CD14-positive monocyte (primary cell): ENCODE data around the gene RAB44. TPM values are rescaled to one million over a fixed set of nuclear protein-coding genes. Genes with fewer than 3 reads are reported as not detected.

Experiments used
- DNase-seq, 3 donors: peaks; one replicate each; pipeline ENCODE4 v3.0.0-alpha.2; 2011 to 2022
- H2AFZ ChIP-seq: 2 replicates; pipeline ENCODE4 v1.6.0; 2012; ENCODE audit warnings: mild to moderate bottlenecking, low read depth, low read length, inconsistent platforms; ENCODE audit not compliant: insufficient read depth, poor library complexity, severe bottlenecking
- H3K27ac ChIP-seq, 2 donors: 1 replicate in 1 of 2; 2 replicates in 1 of 2; pipeline ENCODE4 v1.5.1; 2012 to 2013; ENCODE audit warnings: low read length in 2 of 2, control low read depth in 1 of 2, inconsistent platforms in 1 of 2, low read depth in 1 of 2, mild to moderate bottlenecking in 1 of 2
- H3K27me3 ChIP-seq, 2 donors: one replicate each; pipeline versions ENCODE4 v1.6.0 to v1.6.1; 2011 to 2013; ENCODE audit warnings: low read length in 2 of 2; ENCODE audit not compliant: control insufficient read depth in 2 of 2, insufficient read depth in 2 of 2
- H3K36me3 ChIP-seq, 2 donors: replicated peaks in 1 of 2; 1 replicate in 1 of 2; 2 replicates in 1 of 2; pipeline versions ENCODE4 v1.5.1 to v1.6.1; 2012 to 2013; ENCODE audit warnings: low read length in 2 of 2, control low read depth in 1 of 2, inconsistent platforms in 1 of 2, mild to moderate bottlenecking in 1 of 2; ENCODE audit not compliant: insufficient read depth in 2 of 2, control insufficient read depth in 1 of 2
- H3K4me1 ChIP-seq, 2 donors: 1 replicate in 1 of 2; 2 replicates in 1 of 2; pipeline versions ENCODE4 v1.5.1 to v1.6.1; 2012 to 2013; ENCODE audit warnings: low read length in 2 of 2, control low read depth in 1 of 2, inconsistent platforms in 1 of 2, mild to moderate bottlenecking in 1 of 2, moderate library complexity in 1 of 2; ENCODE audit not compliant: insufficient read depth in 2 of 2, control insufficient read depth in 1 of 2
- H3K4me2 ChIP-seq: replicated peaks from 2 replicates; pipeline ENCODE3; 2012; ENCODE audit warnings: low read length, moderate library complexity, mild to moderate bottlenecking; ENCODE audit not compliant: poor library complexity, severe bottlenecking; ENCODE audit errors: extremely low read depth
- H3K4me3 ChIP-seq, 3 experiments: fragments of 200-600 bp in 1 of 3; sonication (generic) in 1 of 3; replicated peaks in 1 of 3; 1 replicate in 2 of 3; 2 replicates in 1 of 3; pipeline ENCODE4 v1.5.1; 2011 to 2013; ENCODE audit warnings: low read length in 3 of 3, mild to moderate bottlenecking in 3 of 3, control low read depth in 2 of 3, low read depth in 2 of 3, inconsistent platforms in 1 of 3, moderate library complexity in 1 of 3
- H3K79me2 ChIP-seq: 2 replicates; pipeline ENCODE4 v1.6.0; 2012; ENCODE audit warnings: mild to moderate bottlenecking, control low read depth, inconsistent platforms, low read length, moderate library complexity; ENCODE audit not compliant: insufficient read depth
- H3K9ac ChIP-seq: 2 replicates; pipeline ENCODE4 v1.6.0; 2017; ENCODE audit warnings: low read length, mild to moderate bottlenecking; ENCODE audit not compliant: insufficient read depth, poor library complexity, severe bottlenecking
- H3K9me3 ChIP-seq, 2 donors: replicated peaks in 1 of 2; 1 replicate in 1 of 2; 2 replicates in 1 of 2; pipeline versions ENCODE4 v1.5.1 to v1.6.1; 2012 to 2013; ENCODE audit warnings: low read length in 2 of 2, control low read depth in 1 of 2; ENCODE audit not compliant: control insufficient read depth in 1 of 2, insufficient read depth in 1 of 2
- H4K20me1 ChIP-seq: 2 replicates; pipeline ENCODE4 v1.6.0; 2012; ENCODE audit warnings: mild to moderate bottlenecking, low read length, control low read depth, moderate library complexity; ENCODE audit not compliant: insufficient read depth
- H3K27ac Mint-ChIP-seq, 7 donors: one replicate each; pipeline ENCODE4 v1.8.0; 2020; ENCODE audit warnings: mild to moderate bottlenecking in 7 of 7, mixed read lengths in 7 of 7, moderate library complexity in 6 of 7, inconsistent platforms in 2 of 7
- H3K27me3 Mint-ChIP-seq, 3 donors: one replicate each; pipeline ENCODE4 v1.8.0; 2021 to 2022; ENCODE audit warnings: low read depth in 3 of 3, mild to moderate bottlenecking in 3 of 3, mixed read lengths in 3 of 3, moderate library complexity in 3 of 3, inconsistent platforms in 1 of 3
- H3K36me3 Mint-ChIP-seq, 2 donors: one replicate each; pipeline ENCODE4 v1.8.0; 2020; ENCODE audit warnings: mixed read lengths in 2 of 2, inconsistent platforms in 1 of 2, mild to moderate bottlenecking in 1 of 2
- H3K4me1 Mint-ChIP-seq: one replicate; pipeline ENCODE4 v1.8.0; 2020; ENCODE audit warnings: mild to moderate bottlenecking, mixed read lengths
- H3K4me3 Mint-ChIP-seq, 2 donors: one replicate each; pipeline ENCODE4 v1.8.0; 2020; ENCODE audit warnings: mild to moderate bottlenecking in 2 of 2, mixed read lengths in 2 of 2, moderate library complexity in 1 of 2
- H3K9me3 Mint-ChIP-seq, 7 donors: one replicate each; pipeline ENCODE4 v1.8.0; 2020 to 2022; ENCODE audit warnings: mixed read lengths in 7 of 7, mild to moderate bottlenecking in 6 of 7, moderate library complexity in 6 of 7, inconsistent platforms in 2 of 7
- WGBS: methylation state at CpG from one replicate; pipeline ENCODE4 v1.1.5; 2013; ENCODE audit warnings: missing lambda C conversion rate; ENCODE audit not compliant: insufficient coverage; 5-methylcytosine and 5-hydroxymethylcytosine counted together
- intact Hi-C, 2 donors: fragments of 100-400 bp; cut with micrococcal nuclease; formaldehyde crosslinking; loops; one replicate each; pipeline versions ENCODE4 v1.15.0 to v1.15.1; 2023
- polyA plus RNA-seq, 3 donors: library from polyadenylated mRNA; depleted of rRNA in 1 of 3; unstranded in 2 of 3; stranded (reverse) in 1 of 3; fragments of 300-500 nt in 2 of 3; fragments of >200 nt in 1 of 3; fragmentation: Illumina TruSeq in 2 of 3; gene quantifications; 1 replicate in 2 of 3; 2 replicates in 1 of 3; pipeline ENCODE4 v1.2.3, GENCODE V29; 2012 to 2021
- TF ChIP-seq, protein P1 (sequence below): fragments of 200-600 bp; IDR thresholded peaks from one replicate; pipeline ENCODE4 v1.8.0; 2022; ENCODE audit warnings: antibody characterized with exemption, mild to moderate bottlenecking

The RAB44 gene
- polyA plus RNA-seq, 3 donors: 1.5 to 18.0 (median 1.9) TPM

DNA sequence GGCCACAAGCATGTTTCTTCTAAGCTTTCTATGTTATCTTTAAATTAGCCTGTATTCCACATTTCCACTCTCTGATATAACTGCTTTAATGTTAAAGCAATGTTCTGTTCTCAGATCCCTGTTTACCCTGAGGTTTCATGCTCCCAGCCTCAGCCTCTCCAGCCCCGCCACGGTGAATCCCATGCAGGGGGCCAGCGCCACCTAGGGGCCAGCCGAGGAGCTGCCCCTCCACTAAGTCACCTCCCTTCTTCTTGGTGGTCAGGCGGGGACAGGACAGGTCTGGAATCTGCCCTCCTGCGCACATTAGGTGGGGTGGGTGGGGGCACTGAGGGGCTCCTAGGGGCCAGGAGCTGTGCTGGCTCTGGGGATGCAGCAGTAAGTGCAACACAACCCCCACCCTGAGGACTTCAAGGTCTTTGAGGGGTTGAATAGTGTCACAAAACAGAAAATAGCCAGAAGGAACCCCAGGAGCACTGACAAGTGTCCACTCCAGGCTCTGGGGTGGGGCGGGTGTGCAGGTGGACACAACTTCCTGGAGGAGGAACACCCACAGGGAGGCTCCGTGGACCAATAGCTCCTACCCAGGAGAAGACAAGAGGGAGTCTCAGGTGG, 61.6 kb downstream of the RAB44 start:
- TF ChIP-seq, protein P1, sequence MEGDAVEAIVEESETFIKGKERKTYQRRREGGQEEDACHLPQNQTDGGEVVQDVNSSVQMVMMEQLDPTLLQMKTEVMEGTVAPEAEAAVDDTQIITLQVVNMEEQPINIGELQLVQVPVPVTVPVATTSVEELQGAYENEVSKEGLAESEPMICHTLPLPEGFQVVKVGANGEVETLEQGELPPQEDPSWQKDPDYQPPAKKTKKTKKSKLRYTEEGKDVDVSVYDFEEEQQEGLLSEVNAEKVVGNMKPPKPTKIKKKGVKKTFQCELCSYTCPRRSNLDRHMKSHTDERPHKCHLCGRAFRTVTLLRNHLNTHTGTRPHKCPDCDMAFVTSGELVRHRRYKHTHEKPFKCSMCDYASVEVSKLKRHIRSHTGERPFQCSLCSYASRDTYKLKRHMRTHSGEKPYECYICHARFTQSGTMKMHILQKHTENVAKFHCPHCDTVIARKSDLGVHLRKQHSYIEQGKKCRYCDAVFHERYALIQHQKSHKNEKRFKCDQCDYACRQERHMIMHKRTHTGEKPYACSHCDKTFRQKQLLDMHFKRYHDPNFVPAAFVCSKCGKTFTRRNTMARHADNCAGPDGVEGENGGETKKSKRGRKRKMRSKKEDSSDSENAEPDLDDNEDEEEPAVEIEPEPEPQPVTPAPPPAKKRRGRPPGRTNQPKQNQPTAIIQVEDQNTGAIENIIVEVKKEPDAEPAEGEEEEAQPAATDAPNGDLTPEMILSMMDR: peak; percentile 97
- Histone ChIP-seq H3K4me2 (no peak overlapping the region), H3K27me3 (no peaks in the 10 kb centered on the region), H3K4me1 (peaks cover 42 to 44% of the 10 kb centered on the region in 2 donors), H3K36me3 (no peaks in the 10 kb centered on the region), H3K27ac (no peak overlapping the region), H3K9me3 (no peaks in the 10 kb centered on the region), H3K4me3 (no peak overlapping the region), H2AFZ (no peak overlapping the region), H3K79me2 (no peaks in the 10 kb centered on the region), H4K20me1 (no peaks in the 10 kb centered on the region), H3K9ac (no peak overlapping the region)
- peaks cover 0 to 9% (median 2%) of the 10 kb centered on the region in 3 donors for H3K27me3 Mint-ChIP-seq
- no peak overlapping the region for H3K4me3 Mint-ChIP-seq
- H3K9me3 Mint-ChIP-seq: peaks cover 0 to 1% (median 0%) of the 10 kb centered on the region in 7 donors
- DNase-seq: peak; percentile 78 to 82 (median 78)
- peak overlapping the region in 5 of 7 donors; percentile 39 to 84 (median 79) for H3K27ac Mint-ChIP-seq
- H3K4me1 Mint-ChIP-seq: peaks cover 49% of the 10 kb centered on the region
- intact Hi-C loops: loop anchor here (2.0 to 5.0 kb wide), 3 partner anchors 77 to 144 kb away; no protein-coding TSS in a partner anchor
- H3K36me3 Mint-ChIP-seq: peaks cover 4 to 8% of the 10 kb centered on the region in 2 donors
- WGBS: 17% methylated on average over 4 of the region's 8 CpGs

DNA sequence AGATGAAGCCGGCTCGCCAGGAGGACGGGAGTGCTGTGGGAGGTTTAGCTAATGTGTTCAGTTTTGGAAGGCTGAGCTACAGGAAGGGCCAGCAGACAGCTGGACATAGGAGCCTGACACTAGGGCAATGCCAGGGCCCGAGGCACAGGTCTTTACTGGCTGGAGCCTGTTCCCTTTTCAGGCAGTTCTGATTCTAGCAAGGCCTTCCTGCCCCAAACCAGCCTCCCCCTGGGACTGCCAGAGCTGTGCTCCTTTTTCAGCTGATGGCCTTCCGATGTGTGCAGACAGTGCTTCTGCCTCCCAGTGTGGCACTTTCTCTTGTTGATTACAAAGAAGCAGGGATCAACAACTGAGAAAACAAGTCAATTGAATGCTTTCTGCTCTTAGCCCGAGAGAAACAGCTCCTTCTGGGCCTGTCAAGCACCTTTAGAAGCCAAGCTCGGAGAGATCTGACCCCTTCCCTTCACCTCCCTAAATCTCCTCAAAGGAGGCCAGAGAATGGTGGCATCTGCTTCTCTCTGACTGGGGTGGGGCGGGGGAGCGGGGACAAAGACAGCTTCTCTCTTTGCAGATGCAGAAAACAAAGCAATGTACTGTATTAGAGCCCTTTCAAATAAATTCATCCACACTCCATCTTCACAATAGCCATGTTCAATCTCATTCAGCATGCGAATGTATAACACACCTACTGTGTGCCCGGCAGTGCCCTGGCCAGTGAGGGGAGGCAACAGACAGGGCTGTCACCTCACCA, 63.2 kb downstream of the RAB44 start:
- Histone ChIP-seq H3K27ac (no peak overlapping the region), H3K36me3 (no peaks in the 10 kb centered on the region), H3K4me2 (no peak overlapping the region), H3K4me3 (no peak overlapping the region), H3K79me2 (no peaks in the 10 kb centered on the region), H3K9me3 (no peaks in the 10 kb centered on the region), H4K20me1 (no peaks in the 10 kb centered on the region), H2AFZ (no peak overlapping the region), H3K27me3 (no peaks in the 10 kb centered on the region), H3K4me1 (peaks cover 29 to 30% of the 10 kb centered on the region in 2 donors), H3K9ac (no peak overlapping the region)
- H3K4me1 Mint-ChIP-seq: peaks cover 33% of the 10 kb centered on the region
- H3K27me3 Mint-ChIP-seq: peaks cover 0 to 9% (median 2%) of the 10 kb centered on the region in 3 donors
- no peak for DNase-seq
- 93% methylated on average over 9 of the region's 11 CpGs for WGBS
- TF ChIP-seq, protein P1: no peak
- intact Hi-C loops: loop anchor here in 1 of 2 donors (10.0 kb wide), 1 partner anchor 124 kb away; the partner anchor contains the start of gene C6orf89
- H3K4me3 Mint-ChIP-seq: no peak overlapping the region
- peaks cover 0 to 1% (median 0%) of the 10 kb centered on the region in 7 donors for H3K9me3 Mint-ChIP-seq
- no peak overlapping the region for H3K27ac Mint-ChIP-seq
- H3K36me3 Mint-ChIP-seq: peaks cover 0 to 3% of the 10 kb centered on the region in 2 donors
